T-helper 17 cell (primary cell): Measurements from ENCODE around the gene TMEM132D. TPM values are rescaled to one million over a fixed set of nuclear protein-coding genes. Genes with fewer than 3 reads are reported as not detected.

Experiments used
- ATAC-seq: fragments of 150-1000 bp; cut with Tn5 transposase; 2 replicates; pipeline ENCODE4 v1.10.0; 2021; ENCODE audit warnings: mild to moderate bottlenecking, moderate library complexity
- DNase-seq, 3 donors: peaks; one replicate each; pipeline versions ENCODE4 v3.0.0 to v3.0.0-alpha.2; 2020 to 2021
- H3K9me3 ChIP-seq: one replicate; pipeline ENCODE4 v1.7.0; 2013; ENCODE audit warnings: low read length, mild to moderate bottlenecking; ENCODE audit not compliant: control insufficient read depth, poor library complexity, severe bottlenecking
- H3K27ac Mint-ChIP-seq: one replicate; pipeline ENCODE4 v1.8.0; 2022; ENCODE audit warnings: mild to moderate bottlenecking, moderate library complexity, mixed read lengths
- H3K27me3 Mint-ChIP-seq: one replicate; pipeline ENCODE4 v1.8.0; 2022; ENCODE audit warnings: mixed read lengths
- H3K36me3 Mint-ChIP-seq: one replicate; pipeline ENCODE4 v1.8.0; 2022; ENCODE audit warnings: low read depth, mixed read lengths
- H3K4me1 Mint-ChIP-seq: one replicate; pipeline ENCODE4 v1.8.0; 2022; ENCODE audit warnings: mild to moderate bottlenecking, mixed read lengths
- H3K4me3 Mint-ChIP-seq: one replicate; pipeline ENCODE4 v1.8.0; 2022; ENCODE audit warnings: mild to moderate bottlenecking, moderate library complexity, mixed read lengths
- total RNA-seq, 4 donors: library from RNA in 2 of 4; stranded (reverse) in 2 of 4; gene quantifications; one replicate each; pipeline ENCODE4 v1.2.3 and lab custom pipeline; 2022 to 2026

The TMEM132D gene
- total RNA-seq, 2 donors from 2014 or later: not detected

- no peak overlapping the region for H3K4me3 Mint-ChIP-seq
- no peaks in the 10 kb centered on the region for H3K9me3 ChIP-seq
- ATAC-seq (no peak), DNase-seq (no peak)
- H3K4me1 Mint-ChIP-seq: no peaks in the 10 kb centered on the region
- H3K27me3 Mint-ChIP-seq: no peaks in the 10 kb centered on the region
- no peaks in the 10 kb centered on the region for H3K36me3 Mint-ChIP-seq
- no peak overlapping the region for H3K27ac Mint-ChIP-seq
These were observed 822.0 kb downstream of the TMEM132D start for GRCh38 chr12:129081755-129082250.

GRCh38 chr12:129080821-129081220, 823.0 kb downstream of the TMEM132D start:
- H3K9me3 ChIP-seq: no peaks in the 10 kb centered on the region
- Mint-ChIP-seq H3K36me3 (no peaks in the 10 kb centered on the region), H3K27me3 (no peaks in the 10 kb centered on the region), H3K27ac (no peak overlapping the region), H3K4me1 (no peaks in the 10 kb centered on the region), H3K4me3 (no peak overlapping the region)
- DNase-seq: no peak
- no peak for ATAC-seq

GRCh38 chr12:129080391-129080790, 823.4 kb downstream of the TMEM132D start:
- H3K27ac Mint-ChIP-seq: no peak overlapping the region
- no peaks in the 10 kb centered on the region for H3K36me3 Mint-ChIP-seq
- H3K4me1 Mint-ChIP-seq: no peaks in the 10 kb centered on the region
- H3K4me3 Mint-ChIP-seq: no peak overlapping the region
- DNase-seq (no peak), ATAC-seq (no peak)
- no peaks in the 10 kb centered on the region for H3K9me3 ChIP-seq
- H3K27me3 Mint-ChIP-seq: no peaks in the 10 kb centered on the region

GRCh38 chr12:129079719-129080118, 824.1 kb downstream of the TMEM132D start:
- Mint-ChIP-seq H3K27ac (no peak overlapping the region), H3K4me3 (no peak overlapping the region), H3K4me1 (no peaks in the 10 kb centered on the region), H3K27me3 (no peaks in the 10 kb centered on the region), H3K36me3 (no peaks in the 10 kb centered on the region)
- H3K9me3 ChIP-seq: no peaks in the 10 kb centered on the region
- DNase-seq (no peak), ATAC-seq (no peak)

- no peaks in the 10 kb centered on the region for H3K9me3 ChIP-seq
- DNase-seq (no peak), ATAC-seq (no peak)
- Mint-ChIP-seq H3K36me3 (no peaks in the 10 kb centered on the region), H3K27me3 (no peaks in the 10 kb centered on the region), H3K4me1 (no peaks in the 10 kb centered on the region), H3K27ac (no peak overlapping the region), H3K4me3 (no peak overlapping the region)
These were observed 827.1 kb downstream of the TMEM132D start for GRCh38 chr12:129076441-129077320.

GRCh38 chr12:129075460-129076208, 828.2 kb downstream of the TMEM132D start:
- peaks cover 3% of the 10 kb centered on the region for H3K9me3 ChIP-seq
- Mint-ChIP-seq H3K4me3 (no peak overlapping the region), H3K27me3 (no peaks in the 10 kb centered on the region), H3K4me1 (no peaks in the 10 kb centered on the region), H3K27ac (no peak overlapping the region), H3K36me3 (no peaks in the 10 kb centered on the region)
- DNase-seq (no peak), ATAC-seq (no peak)

GRCh38 chr12:129074379-129074778, 829.4 kb downstream of the TMEM132D start:
- no peak overlapping the region for H3K27ac Mint-ChIP-seq
- no peaks in the 10 kb centered on the region for H3K27me3 Mint-ChIP-seq
- no peaks in the 10 kb centered on the region for H3K36me3 Mint-ChIP-seq
- H3K4me1 Mint-ChIP-seq: no peaks in the 10 kb centered on the region
- no peak overlapping the region for H3K4me3 Mint-ChIP-seq
- no peak for DNase-seq
- H3K9me3 ChIP-seq: peaks cover 3% of the 10 kb centered on the region
- no peak for ATAC-seq

- DNase-seq: no peak
- H3K4me3 Mint-ChIP-seq: no peak overlapping the region
These were observed 830.5 kb downstream of the TMEM132D start for GRCh38 chr12:129073157-129073915.

GRCh38 chr12:129071362-129071761, 832.5 kb downstream of the TMEM132D start:
- no peaks in the 10 kb centered on the region for H3K36me3 Mint-ChIP-seq
- ATAC-seq (no peak), DNase-seq (no peak)
- H3K9me3 ChIP-seq: peaks cover 3% of the 10 kb centered on the region
- no peaks in the 10 kb centered on the region for H3K4me1 Mint-ChIP-seq
- H3K27me3 Mint-ChIP-seq: no peaks in the 10 kb centered on the region
- no peak overlapping the region for H3K4me3 Mint-ChIP-seq
- H3K27ac Mint-ChIP-seq: no peak overlapping the region

More at GRCh38 chr12:129073157-129073915, 830.5 kb downstream of the TMEM132D start:
- Mint-ChIP-seq H3K27me3 (no peaks in the 10 kb centered on the region), H3K4me1 (no peaks in the 10 kb centered on the region), H3K27ac (no peak overlapping the region), H3K36me3 (no peaks in the 10 kb centered on the region)
- H3K9me3 ChIP-seq: peaks cover 3% of the 10 kb centered on the region
- ATAC-seq: no peak

- no peaks in the 10 kb centered on the region for H3K27me3 Mint-ChIP-seq
- DNase-seq (no peak), ATAC-seq (no peak)
- no peaks in the 10 kb centered on the region for H3K36me3 Mint-ChIP-seq
- no peak overlapping the region for H3K4me3 Mint-ChIP-seq
- peaks cover 3% of the 10 kb centered on the region for H3K9me3 ChIP-seq
- no peak overlapping the region for H3K27ac Mint-ChIP-seq
- no peaks in the 10 kb centered on the region for H3K4me1 Mint-ChIP-seq
These were observed 833.9 kb downstream of the TMEM132D start for GRCh38 chr12:129069886-129070285.

GRCh38 chr12:129068684-129069083, 835.1 kb downstream of the TMEM132D start:
- DNase-seq (no peak), ATAC-seq (no peak)
- H3K27ac Mint-ChIP-seq: no peak overlapping the region
- no peaks in the 10 kb centered on the region for H3K27me3 Mint-ChIP-seq
- H3K9me3 ChIP-seq: peaks cover 3% of the 10 kb centered on the region
- no peaks in the 10 kb centered on the region for H3K4me1 Mint-ChIP-seq
- no peaks in the 10 kb centered on the region for H3K36me3 Mint-ChIP-seq
- no peak overlapping the region for H3K4me3 Mint-ChIP-seq

- Mint-ChIP-seq H3K4me1 (no peaks in the 10 kb centered on the region), H3K36me3 (no peaks in the 10 kb centered on the region), H3K4me3 (no peak overlapping the region), H3K27ac (no peak overlapping the region), H3K27me3 (no peaks in the 10 kb centered on the region)
- ATAC-seq (no peak), DNase-seq (no peak)
- peaks cover 3% of the 10 kb centered on the region for H3K9me3 ChIP-seq
These were observed 836.3 kb downstream of the TMEM132D start for GRCh38 chr12:129067491-129067890.
